Posterior vena cava (tissue), 2 donors: ENCODE measurements around the gene ARHGAP4. TPM values are rescaled to one million over a fixed set of nuclear protein-coding genes. Genes with fewer than 3 reads are reported as not detected.
A peak's percentile ranks its signal among the peaks of the same experiment; 100 is the strongest.

ENCODE experiments used
- DNase-seq: peaks from one replicate; pipeline ENCODE4 v3.0.0-alpha.2; 2020; ENCODE audit warnings: low spot score
- intact Hi-C, 2 donors: fragments of 100-400 bp; cut with DNase I; formaldehyde crosslinking; loops; one replicate each; pipeline versions ENCODE4 v1.14.1 to v1.14.2; 2022 to 2023
- total RNA-seq, 2 donors: library from RNA; stranded (reverse); fragmentation: NEBNext Ultra II Directional; extraction: Animal tissue kit (Norgen Biotek cat#: 25700); gene quantifications; one replicate each; pipeline ENCODE4 v1.2.1, GENCODE V29; 2021
- donor health status: DM: yes; HTN: yes; CAD: no.
- donor health status: DM: yes; HTN: yes; CAD: no.

Gene ARHGAP4
- total RNA-seq, 2 donors from 2014 or later, result 36.3 to 47.1 TPM

DNA sequence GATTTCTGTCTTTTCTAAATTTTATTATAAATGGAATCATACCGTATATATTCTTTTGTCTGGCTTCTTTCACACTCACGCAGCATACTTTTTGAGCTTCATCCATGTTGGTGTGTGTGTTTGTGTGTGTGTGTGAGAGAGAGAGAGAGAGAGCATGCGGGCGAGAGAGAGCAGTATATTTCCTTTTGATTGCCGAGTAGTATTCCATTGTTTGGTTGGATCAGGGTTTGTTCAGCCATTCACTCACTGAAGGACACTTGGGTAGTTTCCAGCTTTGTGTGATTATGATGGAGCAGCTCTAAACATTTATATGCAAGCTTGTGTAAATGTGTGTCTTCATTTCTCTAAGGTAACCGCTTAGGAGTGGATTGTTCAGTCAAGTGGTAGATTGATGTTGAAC lies 36.9 kb downstream of the ARHGAP4 start:
- no peak for DNase-seq
- intact Hi-C loops, result no loop called here

DNA sequence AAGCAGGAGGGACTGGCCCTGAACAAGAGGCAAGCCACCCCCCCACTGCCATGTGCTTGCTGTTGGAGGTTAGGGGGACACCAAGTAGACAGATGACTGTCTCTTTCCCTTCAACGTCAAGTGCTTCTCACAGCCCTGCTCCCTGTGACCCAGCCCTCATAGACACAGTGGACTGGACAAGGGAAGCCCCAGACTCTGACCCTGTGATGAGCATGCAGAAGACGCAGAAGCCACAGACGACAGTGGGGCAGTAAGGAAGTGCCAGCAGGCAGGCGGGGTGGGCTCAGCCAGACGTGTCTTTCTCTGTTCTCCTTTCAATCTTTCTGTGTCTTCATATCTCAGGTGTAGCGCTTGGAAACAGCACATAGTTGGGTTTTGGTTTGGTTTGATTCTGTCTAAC lies 37.7 kb downstream of the ARHGAP4 start:
- intact Hi-C loops, result no loop called here
- no peak for DNase-seq

DNA sequence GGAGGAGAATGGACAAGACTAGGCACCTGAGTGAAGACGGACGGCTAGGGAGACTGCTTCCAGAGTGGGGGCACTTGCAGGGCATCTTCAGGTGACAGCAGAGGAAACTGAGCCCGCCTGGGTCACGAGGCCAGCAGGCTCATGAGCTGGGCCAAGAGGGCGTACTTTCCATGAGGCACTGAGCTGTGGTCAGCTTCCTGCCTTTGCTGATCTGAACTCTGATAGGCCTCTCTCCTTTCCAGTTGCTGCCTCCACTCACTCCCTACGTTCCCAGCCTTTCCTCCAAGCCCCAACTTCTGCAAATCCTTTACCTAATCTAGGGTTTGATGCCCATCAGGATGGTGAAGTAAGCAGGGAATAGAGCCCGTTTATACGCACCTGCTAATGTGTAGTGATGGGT lies 38.7 kb downstream of the ARHGAP4 start:
- no peak for DNase-seq
- intact Hi-C loops, result no loop called here

DNA sequence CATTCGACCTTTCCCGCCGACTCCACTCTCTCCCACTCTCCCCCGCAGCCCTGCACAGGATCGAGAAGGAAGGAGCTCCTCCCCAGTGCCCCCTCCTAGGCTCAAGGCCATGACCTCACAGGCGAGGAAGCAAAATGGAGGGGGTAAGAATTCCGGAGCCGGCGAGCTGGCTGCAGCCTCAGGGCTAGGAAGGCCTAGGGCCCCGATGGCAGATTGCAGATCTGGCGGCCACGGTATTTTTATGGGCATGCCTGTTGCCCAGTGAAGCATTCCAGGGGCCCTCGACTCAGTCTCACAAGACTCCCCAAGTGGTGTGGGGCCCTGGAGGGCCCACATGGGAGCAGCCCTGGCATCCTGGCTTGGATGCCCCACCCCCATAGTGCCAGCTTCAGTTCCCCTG lies 39.1 kb downstream of the ARHGAP4 start:
- DNase-seq, result no peak
- intact Hi-C loops, result no loop called here

DNA sequence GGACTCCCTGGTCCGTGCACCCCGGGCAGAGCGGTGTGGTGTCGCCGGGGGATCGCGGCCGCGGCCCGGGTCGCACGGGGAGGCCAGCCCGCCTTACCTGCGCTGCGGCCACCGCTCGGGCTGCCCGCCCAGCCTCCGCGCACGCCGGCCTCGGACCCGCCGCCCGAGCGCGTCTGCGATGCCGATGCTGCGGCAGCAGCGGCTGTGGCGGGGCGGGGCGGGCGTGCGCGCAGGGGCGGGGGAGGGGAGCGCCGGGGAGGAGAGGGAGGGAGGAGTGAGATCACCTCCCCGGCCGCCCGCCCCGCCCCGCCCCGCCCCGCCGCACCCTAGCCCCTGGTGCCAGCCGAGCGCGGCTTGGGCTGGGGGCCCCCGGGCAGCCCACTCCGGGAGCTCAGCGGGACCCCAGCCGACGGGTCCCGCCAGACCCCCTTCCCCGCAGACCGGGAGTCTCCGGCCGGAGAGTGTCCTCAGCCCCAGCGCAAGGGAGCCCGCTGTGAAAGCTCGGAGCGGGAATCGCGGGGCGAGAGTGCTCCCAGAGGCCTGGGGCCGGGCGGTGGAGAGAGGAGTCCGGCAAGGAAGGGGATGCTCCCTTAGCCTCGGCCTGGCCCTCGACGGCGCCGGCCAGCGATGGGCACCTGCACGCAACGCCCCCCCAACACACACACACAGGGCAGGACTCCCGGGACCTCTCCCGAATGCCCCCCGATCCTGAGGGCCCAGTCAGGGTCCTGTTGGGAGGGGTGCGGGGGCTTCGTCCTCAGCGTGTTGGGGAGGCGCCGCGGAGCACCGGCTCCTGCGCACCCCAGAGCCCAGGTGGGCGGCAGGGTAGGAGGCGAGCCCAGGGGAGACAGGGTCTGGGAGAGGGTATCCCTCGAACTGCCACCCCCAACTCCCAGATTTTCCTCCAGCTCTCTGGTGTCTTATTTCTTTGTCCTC lies 39.8 kb downstream of the ARHGAP4 start, which contains the start of gene L1CAM:
Gene L1CAM, minus strand, starts transcription at position 206 of the 936 bp plus-strand sequence. CDS start 10,337 bp downstream, outside the sequence.
- DNase-seq, result no peak
- intact Hi-C loops, result no loop called here

DNA sequence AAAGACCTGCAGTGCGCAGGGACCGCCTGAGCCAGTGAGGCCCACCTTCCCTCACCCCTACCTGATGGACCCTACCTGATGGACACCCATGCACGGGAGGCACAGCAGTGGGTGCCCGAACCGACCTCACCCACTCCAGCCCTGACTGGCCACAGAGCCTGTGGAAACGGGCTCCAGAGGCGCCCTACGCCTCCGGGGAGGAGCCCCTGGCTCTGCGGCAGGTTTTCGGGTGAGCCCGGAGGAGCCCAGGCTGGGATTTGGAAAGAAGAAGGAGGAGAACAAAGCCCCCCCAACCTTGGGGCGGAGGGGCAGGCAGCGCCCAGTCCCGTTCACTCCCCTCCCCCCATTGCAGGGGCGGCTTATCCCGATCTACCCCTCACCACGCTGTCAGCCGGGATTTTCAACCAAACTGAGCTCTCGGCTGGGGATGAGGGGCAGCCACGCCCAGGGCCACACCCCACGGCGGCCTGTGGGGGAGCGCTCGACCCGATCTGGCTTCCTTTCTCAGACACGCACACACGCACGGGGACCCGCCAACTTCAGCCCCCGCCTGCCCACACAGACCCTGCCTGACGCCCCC lies 40.8 kb downstream of the ARHGAP4 start:
- no peak for DNase-seq
- intact Hi-C loops, result no loop called here

DNA sequence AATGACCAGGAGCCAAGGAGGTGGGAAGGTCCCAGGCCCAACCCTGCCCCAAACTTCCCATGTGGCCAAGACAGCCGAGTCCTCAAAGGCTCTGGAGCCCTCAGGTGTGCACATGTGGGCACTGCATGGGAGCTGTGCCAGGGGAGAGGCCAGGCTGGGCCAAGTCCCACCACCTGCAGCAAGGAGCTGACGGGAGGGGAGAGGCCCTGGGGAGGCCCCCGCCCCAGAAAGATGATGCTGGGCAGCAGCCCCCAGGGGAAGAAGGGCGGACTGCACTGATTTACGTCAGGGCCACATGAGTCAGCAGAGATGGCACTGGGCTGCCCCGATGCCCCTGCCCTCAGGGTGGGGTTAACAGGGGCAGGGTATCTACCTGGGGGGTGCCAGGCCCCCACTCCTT lies 41.5 kb downstream of the ARHGAP4 start:
- DNase-seq, result no peak
- intact Hi-C loops, result no loop called here

DNA sequence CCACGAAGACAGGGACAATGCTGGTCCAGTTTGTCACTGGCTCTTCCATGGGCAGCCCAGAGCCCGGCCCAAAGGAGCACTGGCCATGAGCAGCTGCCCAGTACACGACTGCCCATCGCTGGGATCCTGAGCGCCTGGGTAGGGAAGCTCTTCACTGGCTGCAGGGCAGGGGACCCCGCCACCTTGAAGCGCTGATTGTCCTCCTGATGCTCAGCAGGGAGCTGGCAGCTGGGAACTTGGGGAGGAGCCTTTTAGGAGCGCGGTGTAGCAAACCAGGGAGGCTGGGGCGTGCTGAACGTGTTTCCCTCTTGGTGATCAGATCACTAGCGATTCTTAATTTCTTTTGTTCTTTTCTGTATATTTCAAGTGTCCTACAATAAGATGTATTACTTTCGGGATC lies 41.9 kb downstream of the ARHGAP4 start:
- intact Hi-C loops, result no loop called here
- DNase-seq, result no peak

DNA sequence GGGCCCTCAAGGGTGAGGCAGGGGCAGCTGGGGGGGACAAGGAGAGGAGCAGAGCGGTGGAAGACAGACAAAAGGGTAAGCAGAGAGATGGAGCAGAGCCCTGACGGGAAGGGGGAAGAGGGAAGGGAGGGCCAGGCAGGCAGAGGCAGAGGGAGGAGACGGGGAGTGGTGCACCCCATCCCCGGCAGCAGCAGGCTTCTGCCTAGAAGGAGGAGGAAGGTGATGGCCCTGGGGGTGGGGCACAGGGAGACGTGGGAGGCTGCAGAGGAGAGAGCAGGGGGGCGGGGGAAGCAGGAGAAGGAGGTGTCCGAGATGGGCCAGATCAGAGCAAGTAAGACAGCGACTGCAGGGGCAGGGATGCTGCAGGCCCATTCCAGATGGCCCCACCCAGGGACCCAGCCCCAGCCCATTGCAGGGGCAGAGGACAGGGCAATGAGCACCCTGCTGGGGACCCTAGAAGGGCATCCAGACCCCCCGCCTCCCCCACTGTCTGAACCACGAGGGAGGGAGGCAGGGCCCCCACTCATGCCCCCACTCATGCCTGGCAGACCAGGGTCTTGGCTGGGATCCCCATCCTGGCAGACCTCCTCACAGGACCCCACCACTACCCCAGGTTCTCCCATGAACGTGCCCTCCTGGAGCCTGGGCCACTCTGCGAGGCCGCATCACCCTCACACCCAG lies 42.8 kb downstream of the ARHGAP4 start:
- intact Hi-C loops, result no loop called here
- DNase-seq, result no peak

DNA sequence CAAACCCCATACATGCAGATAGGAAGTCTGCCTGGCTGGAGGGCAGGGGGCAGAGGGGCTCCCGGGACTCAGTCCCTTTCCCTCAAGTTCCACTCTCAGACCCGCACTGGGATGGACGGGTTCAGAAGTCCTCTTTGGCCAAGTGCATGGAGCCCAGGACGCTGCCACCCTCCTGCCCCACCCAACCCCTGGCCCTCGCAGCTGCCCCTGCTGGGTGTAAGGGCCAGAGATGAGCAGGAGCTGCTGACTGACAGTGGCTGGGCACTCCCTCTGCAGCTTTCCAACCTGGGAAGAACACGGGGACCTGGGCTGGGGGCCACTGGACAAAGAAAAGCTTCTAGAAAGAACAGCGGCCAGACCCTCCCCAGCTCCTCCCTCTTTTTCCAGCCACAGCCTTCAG lies 43.5 kb downstream of the ARHGAP4 start:
- intact Hi-C loops, result no loop called here
- DNase-seq, result no peak

DNA sequence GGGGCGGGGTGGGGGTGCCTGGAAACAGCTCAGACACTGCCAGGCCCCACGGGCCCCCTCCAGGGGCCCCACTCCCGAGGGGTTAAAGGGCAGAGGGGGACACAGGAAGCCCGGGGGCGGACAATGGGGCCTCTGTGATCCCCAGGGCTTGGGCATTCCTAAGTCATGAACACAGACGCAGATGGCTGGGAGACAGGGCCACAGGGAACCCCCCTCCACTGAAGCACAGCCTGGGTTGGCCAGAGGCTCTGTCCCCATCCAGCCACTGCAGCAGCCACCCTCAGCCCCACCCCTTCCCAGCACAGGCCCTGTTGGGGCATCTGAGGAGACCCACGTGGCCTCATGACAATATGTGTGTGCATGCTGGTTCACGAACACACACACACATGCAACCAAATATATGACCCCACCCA lies 44.0 kb downstream of the ARHGAP4 start:
- no peak for DNase-seq
- intact Hi-C loops, result no loop called here

DNA sequence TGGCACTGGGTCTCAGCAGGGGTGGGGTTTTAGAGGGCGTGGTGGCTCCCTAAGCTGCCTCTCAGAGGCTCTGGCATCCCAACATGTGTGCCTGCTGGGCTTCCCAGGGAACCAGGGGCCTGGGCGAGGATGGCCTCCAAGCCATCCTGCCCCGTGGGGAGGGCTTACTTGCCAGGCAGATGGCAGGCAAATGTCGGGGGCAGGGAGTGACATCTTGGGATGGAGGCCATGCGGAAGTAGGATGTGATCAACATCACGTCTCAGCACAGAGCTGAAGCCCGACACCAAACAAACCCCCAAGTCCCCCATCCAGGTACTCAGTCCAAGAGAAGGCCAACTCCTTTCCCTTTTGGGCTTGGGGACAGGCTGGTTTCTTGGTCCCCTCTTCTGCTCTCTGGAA lies 44.8 kb downstream of the ARHGAP4 start:
- no peak for DNase-seq
- intact Hi-C loops, result no loop called here

DNA sequence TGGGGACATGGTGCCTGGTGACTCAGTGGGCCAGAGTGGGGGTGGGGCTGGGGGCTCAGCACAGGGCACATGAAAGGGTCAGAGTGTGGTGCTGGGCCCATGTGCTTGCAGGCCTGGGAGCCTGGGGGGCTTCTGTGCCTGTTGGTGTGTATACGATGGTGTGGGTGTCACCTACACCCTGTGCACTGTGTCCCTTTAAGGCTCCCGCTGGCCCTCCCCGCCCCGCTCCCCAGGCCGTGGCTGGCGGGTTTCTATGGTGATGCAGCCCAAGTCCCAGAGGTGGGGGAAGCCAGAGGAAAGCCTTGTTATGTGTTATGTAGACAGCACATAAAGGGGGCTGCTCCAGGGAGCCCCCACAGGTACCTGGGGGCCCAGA lies 45.6 kb downstream of the ARHGAP4 start:
- intact Hi-C loops, result no loop called here
- DNase-seq, result no peak

DNA sequence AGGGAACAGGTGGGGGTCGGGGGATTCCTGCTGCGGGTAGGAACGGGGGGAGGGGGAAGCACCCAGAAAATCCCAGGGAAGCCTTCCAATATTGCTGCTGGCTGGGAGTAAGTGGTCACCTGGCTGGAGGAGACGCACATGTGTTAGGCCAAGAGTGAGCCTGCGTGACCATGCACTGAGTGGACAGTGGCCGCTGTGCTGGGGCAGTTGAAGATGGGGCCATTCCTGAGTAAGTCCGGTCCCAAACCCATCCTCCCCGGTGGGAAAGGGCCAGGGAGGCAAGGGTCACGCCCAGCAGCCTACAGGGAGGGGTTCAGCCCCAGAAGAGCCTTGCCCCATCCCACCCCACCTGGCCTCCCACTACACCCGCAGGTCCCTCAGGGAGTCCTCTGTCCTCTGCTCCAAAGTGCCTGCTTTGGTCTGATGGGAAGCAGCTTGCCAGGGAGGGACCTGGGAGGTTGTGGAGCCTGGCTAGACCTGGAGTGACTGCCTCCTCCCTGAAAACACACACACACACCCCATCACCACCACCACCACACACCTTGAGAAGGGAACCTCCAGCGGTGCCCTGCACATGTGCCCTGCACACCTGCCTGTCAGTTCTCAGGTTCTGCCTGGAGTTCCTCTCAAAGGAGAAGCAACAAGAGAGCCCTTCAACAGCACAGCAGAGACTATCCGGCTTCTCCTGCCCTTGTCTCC lies 46.2 kb downstream of the ARHGAP4 start:
- intact Hi-C loops, result no loop called here
- no peak for DNase-seq

DNA sequence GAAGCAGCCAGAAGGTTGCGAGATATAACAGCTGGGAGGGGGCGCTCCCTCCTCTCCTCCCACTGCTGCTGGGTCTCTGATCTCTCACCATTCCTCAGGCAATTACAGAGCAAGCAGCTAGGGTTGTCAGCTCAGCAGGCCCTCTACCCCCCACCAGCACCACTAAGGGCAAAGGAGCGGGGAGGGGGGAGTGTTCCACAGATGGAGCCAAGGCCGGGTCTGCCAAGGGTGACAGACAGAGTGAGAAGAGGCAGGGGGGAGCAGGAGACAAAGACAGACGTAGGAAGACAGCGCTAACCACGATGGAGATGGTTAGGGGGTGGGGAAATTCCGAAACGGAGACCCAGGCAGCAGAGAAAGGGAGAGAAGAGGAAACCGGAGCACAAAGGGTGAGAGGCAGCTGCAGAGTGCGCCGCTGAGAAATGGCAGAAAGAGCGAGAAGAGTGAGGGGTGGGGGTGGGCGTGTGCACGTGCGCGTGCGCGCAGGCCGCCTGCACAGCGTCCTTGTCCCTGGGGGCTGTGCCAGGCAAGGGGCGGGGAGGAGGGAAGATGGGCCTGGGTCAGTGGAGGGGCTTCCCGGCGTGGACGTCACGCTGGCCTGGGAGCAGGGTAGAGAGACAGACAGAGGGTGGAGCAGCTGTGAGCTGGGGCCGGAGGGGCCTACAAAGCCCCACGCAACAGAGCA lies 47.0 kb downstream of the ARHGAP4 start:
- no peak for DNase-seq

DNA sequence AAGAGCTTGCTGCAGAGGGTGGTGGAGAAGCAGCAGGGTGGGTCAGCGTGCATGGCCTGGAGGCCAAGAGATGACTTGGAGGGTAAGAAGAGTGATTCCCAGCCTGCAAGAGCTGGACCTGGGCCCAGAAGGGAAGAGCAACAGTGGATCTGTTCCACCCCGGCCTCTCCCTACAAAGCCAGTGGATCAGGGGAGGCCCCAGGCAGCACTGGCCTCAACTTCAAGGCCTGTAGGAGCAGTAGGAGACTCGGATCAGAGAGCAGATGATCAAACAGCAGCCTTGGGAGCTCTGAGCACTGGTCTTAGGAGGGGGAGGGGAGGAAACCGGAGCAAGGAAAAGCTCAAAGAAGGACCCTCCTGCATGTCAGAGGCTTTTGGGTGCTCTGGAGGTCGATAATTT lies 47.7 kb downstream of the ARHGAP4 start:
- intact Hi-C loops, result no loop called here
- DNase-seq, result no peak

More for the DNA sequence above, 47.0 kb downstream of the ARHGAP4 start:
- intact Hi-C loops, result no loop called here

DNA sequence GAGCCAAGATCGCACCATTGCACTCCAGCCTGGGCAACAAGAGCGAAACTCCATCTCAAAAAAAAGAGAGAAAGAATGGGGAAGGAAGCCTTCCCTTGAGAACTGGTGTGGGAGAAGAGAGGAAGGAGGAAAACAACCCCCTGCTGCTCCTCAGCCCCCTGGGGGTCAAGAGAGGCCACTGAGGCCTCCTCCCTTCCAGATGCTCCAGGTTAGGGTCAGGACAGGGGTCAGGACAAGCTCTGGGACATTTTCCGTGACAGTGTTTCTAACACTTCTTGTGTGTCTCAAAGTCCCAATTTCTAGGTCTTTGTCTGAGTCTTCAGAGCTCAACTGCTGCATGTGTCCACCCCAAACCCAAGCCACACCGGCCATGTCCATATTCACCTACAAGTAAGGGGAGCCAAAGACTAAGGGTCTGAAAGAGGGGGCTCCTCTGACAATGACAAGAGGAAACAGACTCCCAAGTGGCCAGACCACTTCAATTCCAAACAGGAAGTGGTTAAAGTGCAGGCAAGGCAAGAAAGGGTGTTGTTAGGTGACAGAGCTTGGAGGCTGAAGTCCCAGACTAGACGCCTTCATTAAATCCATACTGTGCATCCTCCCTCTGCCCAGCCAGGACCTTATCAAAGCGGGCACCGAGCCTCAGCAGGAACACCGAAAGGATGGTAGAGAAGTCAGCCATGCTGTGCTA lies 48.3 kb downstream of the ARHGAP4 start:
- intact Hi-C loops, result no loop called here
- peak; percentile 12 for DNase-seq

DNA sequence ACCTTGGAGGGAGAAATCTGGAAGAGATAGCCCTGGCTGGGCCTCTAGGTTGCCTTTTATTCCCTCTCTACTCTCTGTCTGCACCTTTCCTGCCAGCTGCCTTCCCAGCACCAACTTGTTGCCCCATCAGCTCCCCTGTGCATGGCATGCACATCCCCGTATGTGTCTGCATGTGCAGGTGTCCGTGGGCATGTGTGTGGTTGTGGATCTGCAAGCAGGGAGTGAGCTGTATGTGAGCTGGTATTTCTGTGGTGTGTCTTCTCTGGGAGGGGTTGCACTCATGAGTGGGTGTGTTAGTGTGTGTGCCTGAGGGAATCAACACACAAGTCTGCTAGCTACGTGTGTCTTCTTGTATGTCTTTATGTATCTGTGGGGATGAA lies 50.0 kb downstream of the ARHGAP4 start:
- intact Hi-C loops, result no loop called here
- DNase-seq, result no peak
